T-helper 22 cell (primary cell): ENCODE results near the gene TJP1.
"Not testable (repeated sequence)": the region's sequence is repeated elsewhere in the genome, so short reads cannot be mapped to it uniquely, and the experiment has no call there.

Experiments
- DNase-seq: peaks from one replicate; pipeline ENCODE4 v3.0.0-alpha.2; 2020; ENCODE audit warnings: low read depth

Gene TJP1

DNA sequence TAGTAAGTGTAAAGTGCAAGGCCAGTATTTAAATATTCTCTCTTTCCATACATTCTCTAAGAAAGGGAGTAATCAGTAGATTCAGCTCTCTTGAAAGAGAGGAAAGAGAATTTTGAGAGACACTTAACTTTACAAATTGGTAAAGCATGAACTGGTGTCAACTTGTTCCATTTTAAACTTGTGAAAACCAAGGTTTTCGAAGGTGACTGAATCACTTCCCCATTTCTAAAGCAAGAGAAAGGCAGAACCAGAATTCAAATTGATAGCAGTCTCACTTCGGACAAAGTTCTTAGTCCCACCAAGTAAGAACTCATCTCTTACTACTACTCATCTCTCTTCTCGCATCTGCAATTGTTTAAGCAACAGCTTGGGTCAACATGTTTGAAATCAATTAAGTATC lies 22.4 kb downstream of the TJP1 start:
- DNase-seq = no peak

DNA sequence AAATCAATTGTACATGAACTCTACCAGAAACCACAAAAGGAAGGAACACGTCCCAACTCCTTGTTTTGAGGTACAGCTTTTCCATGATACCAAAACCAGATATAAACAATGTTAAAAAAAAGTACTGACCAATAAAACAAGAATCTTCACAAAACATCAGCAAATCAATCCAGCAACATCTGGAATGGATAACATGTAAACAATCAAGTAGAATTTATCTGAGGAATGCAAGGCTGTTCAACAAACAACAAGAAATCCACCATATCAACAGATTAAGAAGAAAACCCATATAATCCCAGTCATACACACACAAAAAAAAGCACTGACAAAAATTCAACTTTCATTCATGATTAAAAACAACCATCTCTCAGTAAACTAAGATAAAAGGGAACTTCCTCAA lies 26.7 kb downstream of the TJP1 start:
- DNase-seq = no peak

DNA sequence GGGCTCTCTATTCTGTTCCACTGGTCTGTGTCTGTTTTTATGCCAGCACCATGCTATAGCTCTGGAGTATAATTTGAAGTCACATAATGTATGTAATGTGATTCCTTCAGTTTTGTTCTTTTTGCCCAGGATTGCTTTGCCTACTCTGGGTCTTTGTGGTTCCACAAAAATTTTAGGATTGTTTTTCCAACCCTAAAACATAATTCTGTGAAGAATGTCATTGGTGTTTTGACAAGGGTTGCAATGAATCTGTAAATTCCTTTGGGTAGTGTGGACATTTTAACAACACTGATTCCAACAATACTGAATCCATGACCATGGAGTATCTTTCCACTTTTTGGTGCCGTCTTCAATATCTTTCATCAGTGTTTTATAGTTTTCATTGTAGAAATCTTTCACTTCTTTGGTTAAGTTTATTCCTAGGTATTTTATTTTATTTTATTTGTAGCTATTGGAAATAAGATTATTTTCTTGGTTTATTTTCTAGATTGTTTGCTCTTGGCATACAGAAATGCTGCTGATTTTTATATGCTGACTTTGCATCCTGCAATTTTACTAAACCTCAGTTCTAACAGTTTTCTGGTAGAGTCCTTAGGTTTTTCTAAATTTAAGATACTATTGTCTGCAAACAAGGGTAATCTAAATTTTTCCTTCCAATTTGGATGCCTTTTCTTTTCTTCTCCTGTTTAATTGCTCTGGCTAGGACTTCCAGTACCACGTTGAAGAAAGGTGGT lies 29.7 kb downstream of the TJP1 start:
- no peak for DNase-seq

DNA sequence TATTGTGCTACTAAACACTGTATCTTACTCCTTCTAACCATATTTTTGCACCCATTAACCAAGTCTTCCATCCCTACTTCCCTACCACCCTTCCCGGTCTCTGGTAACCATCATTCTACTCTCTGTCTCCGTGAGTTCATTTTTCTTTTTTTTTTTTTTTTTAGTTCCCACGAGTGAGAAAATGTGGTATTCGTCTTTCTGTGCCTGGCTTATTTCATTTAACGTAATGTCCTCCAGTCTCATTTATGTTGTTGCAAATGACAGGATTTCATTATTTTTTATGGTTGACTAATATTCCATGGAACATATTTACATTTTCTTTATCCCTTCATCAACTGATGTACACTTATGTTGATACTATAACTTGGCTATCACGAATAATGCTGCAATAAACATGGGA lies 31.7 kb downstream of the TJP1 start:
- DNase-seq = no peak

DNA sequence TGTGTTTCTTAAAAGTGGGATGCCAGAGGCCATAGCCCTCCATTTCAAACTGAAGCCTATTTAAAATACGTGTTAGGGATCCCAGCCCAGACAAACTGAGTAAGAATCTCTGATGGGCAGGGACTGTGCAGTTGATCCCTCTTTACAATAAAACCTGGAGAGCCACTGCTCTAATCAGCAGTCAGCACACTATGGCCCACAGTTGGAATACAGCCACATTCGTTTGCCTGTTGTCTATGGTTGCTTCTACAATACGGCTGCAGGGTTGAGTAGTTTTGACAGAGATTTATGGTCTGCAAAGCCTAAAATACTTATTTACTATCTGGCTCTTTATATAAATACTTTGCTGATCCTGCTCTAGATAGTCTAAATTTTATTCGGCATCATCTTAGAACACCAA lies 32.4 kb downstream of the TJP1 start:
- DNase-seq = no peak

DNA sequence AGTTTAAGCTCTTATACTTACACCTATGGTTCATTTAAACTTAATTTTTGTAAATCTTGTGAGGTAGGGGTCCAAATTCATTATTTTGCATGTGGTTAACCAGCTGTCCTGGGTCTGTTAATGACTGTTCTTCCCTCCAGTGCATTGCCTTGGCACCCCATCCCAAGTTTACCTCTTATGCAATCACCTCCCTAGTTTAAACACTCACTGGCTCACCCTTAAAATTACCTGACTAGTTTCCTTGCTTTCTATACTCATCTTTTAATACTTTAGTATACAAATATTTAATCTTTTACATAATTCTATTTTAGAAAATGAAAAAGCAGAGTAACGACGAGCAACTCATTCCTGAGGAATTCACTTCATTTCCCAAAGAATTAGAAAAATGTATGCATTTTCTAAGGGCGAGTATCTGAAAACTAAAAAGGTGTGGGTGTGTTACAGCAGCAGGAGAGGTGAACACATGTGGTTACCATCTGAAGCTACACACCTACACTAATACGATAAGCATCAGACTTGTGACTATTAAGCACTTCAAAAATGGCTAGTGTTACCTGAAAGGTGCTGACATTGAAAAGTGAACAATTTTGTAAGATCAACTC lies 33.7 kb downstream of the TJP1 start:
- no peak for DNase-seq

DNA sequence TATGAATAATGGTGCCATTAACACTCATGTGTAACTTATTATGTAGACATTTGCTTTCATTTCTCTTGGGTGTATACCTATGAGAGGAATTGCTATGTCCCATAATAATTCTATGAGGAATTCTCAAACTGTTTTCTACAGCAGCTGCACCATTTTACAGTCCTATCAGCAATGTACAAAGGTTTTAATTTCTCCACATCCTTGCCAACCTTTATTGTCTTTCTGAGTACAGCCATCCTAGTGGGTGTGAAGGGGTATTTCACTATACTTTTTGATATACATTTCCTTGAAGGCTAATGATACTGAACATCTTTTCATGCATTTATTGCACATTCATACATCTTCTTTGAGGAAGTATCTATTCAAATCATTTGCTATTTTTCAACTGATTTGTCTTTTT lies 34.5 kb downstream of the TJP1 start:
- no peak for DNase-seq

DNA sequence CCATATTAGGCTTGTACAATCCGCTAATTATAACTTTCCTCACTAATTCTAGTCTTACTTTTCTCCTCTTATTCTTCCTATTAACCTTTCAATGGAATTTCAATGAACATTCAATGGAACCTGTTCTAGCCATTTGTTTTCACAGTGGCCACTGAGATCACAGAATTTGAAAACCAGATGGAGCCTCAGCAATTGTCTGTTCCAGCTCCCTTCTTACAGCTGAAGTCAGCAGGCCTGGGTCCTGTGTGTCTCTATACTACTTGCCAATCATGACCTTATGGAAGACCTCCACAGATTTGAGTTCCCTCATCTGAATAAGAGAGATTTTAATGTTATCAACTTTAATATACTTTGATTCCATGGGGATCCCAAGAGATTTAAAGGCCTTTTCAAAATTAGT lies 36.6 kb downstream of the TJP1 start:
- no peak for DNase-seq

DNA sequence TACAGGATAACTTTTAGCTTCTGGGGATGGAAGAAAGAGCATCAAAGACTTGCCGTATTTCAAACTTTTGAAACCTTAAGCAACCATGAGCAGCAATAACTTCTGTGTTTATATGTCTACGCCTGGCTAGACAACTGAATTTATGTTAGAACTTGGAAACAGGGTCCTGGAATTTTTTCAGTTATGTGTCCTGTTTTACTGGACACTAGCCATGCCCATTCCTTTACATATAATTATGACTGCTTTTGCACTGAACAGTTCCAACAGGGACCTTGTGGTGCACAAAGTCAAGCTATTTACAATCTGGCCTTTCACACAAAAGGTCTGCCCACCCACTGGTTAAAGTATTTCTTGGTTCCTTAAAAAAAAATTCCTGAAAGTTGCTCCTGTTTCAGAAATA lies 37.1 kb downstream of the TJP1 start:
- no peak for DNase-seq

DNA sequence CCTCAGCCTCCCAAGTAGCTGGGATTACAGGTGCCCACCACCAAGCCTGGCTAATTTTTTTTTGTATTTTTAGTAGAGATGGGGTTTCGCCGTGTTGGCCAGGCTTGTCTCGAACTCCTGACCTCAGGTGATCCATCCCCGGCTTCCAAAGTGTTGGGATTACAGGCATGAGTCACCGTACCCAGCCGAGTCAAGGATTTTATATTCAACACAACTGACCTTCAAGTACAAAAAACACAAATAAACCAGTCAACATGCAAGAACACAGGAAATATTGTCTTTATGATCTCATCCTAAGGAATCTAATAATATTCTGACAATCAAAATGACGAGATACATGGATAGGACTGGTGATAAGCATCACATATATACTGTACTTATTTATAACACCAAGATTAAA lies 37.9 kb downstream of the TJP1 start:
- DNase-seq = no peak

DNA sequence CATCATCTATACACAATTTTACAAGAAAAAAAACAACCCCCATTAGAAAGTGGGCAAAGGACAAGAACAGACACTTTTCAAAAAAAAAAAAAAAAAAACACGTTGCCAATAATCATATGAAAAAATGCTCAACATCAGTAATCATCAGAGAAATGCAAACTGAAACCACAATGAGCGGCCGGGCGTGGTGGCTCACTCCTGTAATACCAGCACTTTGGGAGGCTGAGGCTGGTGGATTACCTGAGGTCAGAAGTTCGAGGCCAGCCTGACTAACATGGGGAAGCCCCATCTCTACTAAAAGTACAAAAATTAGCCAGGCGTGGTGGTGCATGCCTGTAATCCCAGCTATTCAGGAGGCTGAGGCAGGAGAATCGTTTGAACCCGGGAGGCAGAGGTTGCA lies 39.5 kb downstream of the TJP1 start:
- DNase-seq = not testable (repeated sequence)

DNA sequence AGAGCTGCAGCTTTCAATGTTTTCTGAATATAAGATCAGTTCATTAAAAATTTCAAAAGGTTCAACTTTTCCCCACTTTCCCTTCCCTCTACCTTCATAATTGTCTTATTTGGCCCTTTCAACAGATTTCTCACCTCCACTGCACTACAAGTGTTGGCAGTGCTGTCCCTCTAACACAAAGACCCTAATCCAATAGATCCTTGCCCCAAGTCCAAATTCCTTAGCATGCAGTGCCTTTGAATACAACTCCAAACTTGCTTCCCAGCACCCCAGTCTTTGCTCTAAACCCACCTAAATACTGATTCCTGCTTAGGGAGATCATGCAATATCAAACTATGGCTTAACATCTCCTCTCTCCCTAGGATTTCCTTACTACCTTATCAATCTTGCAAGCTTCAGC lies 43.9 kb downstream of the TJP1 start:
- DNase-seq = no peak

DNA sequence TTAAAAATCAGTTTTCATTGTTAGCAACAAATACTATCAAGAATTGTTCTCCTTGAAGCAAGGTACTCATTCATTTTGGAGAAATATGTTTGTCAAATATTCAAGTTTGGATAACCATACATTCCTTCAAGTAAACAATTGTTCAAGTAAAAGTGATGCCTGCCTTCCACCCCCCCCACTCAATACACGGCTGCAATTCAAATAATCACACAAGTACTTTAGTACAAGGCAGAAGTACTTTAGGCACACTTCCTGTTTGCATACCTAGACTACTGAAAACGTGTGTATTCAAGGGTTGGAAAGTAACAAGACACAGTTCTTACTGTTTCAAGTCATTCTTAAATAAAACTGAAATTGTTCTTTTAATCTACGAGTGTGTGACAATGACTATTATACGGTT lies 45.4 kb downstream of the TJP1 start:
- no peak for DNase-seq

DNA sequence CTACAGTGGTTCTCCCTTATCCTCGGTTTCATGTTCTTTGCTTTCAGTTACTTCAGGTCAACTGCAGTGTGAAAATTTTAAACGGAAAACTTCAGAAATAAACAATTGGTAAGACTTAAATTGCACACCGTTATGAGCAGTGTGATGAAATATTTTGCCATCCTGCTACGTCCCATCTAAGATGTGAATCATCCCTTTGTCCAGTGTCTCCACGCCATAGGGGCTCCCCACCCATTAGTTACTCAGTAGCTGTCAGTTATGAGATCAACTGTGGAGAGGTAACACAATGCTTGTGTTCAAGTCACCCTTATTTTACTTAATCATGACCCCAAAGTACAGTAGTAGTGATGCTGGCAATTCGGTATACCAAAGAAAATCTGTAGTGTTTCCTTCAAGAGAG lies 47.4 kb downstream of the TJP1 start:
- DNase-seq = no peak

DNA sequence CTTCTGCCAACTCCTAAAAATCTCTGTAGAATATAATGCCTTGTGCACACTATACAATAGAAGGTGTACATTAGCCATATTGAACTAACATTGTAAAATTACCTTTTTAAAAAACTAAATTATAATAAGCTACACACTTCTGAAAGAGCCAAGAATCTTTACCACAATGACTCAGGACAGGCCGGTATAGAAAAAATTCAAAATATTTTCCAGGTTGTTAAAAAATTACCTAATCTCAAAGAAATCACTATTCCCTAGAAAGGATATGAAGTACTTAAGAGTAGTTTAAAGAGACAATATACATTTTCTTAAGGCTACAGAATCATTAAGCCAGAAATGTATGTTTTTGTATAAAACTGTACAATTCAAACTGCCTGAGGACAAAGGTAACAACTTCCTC lies 48.5 kb downstream of the TJP1 start:
- no peak for DNase-seq

DNA sequence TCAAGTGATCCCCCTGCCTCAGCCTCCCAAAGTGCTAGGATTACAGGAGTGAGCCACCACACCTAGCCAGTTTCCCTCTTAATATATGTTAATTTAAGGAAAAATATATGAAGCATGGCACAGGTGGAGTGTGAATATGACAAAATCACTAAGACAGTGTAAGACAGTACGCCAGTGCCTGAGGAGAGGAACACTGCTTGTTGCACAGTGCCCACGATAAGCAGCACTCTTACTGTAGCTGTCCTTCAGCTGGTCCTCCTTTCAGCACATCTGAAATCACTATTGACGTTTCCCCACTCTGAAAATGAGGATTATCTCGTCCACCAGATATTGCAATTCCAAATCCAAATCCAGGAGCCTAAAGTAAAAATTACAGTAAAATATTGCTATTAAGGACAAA lies 49.3 kb downstream of the TJP1 start:
- DNase-seq = no peak

DNA sequence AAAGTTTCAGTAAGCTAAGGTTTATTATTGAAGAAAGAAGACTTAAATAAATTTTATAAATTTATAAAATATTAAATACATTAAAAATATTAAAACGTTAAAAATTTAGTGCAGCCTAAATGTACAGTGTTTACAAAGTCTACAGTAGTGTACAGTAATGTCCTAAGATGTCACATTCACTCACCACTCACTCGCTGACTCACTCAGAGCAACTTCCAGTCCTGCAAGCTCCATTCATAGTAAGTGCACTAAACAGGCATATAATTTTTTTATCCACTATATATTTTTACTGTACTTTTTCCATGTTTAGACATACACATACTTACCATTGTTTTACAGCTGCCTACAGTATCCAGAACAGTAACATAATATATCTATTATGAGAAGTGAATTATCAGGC lies 51.5 kb downstream of the TJP1 start:
- no peak for DNase-seq

DNA sequence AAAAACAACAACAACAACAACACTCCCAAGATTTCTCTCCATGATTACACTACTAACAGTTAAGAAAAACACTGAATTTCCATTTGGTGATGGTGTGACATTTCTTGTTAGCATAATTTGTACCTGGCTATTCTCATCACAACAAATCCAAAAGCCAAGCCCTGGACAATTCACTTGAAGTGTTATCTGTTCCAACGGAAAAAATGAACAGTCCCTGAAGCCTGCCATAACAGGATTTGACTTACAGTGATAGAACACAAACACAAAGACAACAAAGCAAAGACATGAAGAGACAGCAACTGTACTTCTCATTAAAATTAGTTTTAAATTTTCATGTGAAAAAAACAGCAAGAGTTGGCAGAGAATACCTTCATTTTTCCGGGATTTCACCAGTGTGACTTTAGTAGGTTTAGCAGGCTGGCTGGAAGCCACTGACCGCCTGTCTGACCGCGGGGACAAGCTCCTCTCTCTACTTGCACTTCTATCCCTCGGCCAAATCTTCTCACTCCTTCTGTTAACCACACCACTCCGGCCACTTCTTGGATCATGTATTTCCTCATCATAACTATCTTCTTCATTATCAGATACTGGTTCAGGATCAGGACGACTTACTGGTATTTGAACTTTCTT lies 56.3 kb downstream of the TJP1 start:
- DNase-seq = no peak

DNA sequence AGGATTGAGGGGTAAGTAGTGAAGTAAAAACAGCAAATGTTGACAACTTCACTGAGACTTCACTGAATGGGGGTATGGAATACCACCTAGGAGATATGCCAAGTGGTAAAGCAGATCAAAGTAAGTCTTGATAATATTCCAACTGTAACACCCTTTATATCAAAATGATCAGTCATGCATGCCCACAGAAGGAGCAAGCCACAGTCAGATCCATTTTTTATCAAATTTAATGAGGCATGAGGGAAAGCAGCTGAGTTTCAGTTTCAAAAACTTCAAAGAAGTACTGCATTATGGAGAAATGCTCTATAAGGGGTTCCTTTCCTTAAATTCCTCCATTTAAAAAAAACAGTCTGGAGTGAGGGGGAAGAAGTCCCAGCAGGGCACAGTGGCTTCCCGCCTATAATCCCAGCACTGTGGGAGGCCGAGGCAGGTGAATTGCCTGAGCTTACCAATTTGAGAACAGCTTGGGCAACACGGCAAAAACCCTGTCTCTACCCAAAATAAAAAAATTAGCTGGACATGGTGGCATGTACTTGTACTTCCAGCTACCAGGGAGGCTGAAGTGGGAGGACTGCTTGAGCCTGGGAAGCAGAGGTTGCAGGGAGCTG lies 56.9 kb downstream of the TJP1 start:
- DNase-seq = no peak

DNA sequence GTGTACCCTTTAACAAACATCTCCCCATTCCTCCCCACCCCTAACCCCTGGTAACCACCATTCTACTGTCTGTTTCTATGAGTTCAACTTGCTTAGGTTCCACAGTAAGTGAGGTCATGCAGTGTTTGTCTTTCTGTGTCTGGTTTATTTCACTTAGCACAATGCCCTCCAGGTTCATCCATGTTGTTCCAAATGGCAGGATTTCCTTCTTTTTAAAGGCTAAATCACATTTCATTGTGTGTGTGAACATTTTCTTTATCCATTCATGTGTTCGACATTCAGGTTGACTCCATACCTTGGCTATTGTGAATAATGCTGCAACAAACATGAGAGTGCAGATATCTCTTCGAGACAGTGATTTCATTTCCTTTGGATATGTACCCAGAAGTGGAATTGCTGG lies 62.7 kb downstream of the TJP1 start:
- DNase-seq = no peak

DNA sequence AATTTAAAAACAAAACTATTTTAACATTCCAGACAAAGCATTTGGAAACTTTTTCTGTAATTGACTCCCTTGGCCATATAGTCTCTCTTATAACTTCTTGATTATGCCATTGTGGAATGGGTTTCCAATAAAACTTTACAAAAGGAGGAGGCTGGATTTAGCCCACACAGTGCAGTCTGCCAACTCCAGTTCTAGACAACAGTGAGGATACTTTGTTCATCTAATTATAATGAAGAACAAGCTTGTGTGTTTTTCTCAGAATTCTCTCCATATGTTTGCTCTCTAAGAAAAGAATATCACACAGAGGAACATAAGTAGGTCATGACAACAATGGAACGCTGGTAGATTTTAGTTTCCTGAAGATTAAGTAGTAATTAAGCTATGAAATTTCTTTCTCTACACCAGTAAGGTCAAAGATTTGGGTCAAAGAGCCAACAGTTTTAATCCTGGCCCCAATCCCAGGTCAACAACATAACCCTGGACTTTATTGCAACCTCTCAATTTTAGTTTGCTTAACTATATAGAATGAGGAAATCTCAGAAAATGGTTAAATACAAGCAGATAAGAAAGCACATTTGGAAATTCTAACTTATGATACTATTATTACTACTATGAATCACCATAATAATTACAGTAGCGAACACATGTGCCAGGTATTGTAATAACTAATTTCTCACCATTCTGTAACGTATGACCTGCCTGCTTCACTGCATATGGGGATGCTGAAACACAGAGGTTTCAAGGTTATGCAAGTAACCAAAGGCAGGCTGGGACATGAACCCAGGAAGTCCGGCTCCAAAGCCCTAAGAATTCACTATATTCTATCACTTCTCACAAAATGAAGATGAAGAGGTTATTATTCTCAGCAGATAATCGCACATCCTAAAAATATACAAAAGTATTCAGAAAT lies 65.7 kb downstream of the TJP1 start:
- no peak for DNase-seq

DNA sequence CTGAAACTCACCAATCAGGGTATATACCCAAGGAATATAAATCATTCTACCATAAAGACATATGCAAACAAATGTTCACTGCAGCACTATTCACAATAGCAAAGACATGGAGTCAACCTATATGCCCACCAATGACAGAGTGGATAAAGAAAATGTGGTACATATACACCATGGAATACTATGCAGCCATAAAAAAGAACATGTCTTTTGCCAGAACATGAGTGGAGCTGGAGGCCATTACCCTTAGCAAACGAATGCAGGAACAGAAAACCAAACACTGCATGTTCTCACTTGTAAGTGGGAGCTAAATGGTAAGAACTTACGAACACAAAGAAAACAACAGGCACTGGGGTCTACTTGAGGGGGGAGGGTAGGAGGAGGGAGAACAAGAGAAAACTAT lies 68.3 kb downstream of the TJP1 start:
- not testable (repeated sequence) for DNase-seq
